H9 (cell line): Measurements from ENCODE around the gene SIVA1. TPM values are rescaled to one million over a fixed set of nuclear protein-coding genes. Genes with fewer than 3 reads are reported as not detected.

Experiments used
- DNase-seq: peaks from one replicate; pipeline ENCODE4 v3.0.0-alpha.2; 2017
- H2AFZ ChIP-seq: one replicate; pipeline ENCODE4 v1.6.1; 2013; ENCODE audit warnings: mild to moderate bottlenecking, low read length, control low read depth, moderate library complexity
- H2AK5ac ChIP-seq: 2 replicates; pipeline ENCODE4 v1.6.1; 2013; ENCODE audit warnings: low read length, control low read depth, mixed read lengths; ENCODE audit not compliant: insufficient read length
- H2BK120ac ChIP-seq: one replicate; pipeline ENCODE4 v1.6.1; 2013; ENCODE audit warnings: low read depth, mild to moderate bottlenecking, low read length, control low read depth, inconsistent platforms; ENCODE audit not compliant: poor library complexity, severe bottlenecking
- H2BK12ac ChIP-seq: 2 replicates; pipeline ENCODE4 v1.6.1; 2013; ENCODE audit warnings: low read length, control low read depth, mixed read lengths, low read depth; ENCODE audit not compliant: insufficient read length
- H2BK15ac ChIP-seq: 2 replicates; pipeline ENCODE4 v1.6.1; 2013; ENCODE audit warnings: low read depth, low read length, control low read depth
- H2BK20ac ChIP-seq: one replicate; pipeline ENCODE4 v1.6.1; 2013; ENCODE audit warnings: low read depth, mild to moderate bottlenecking, low read length, control low read depth, inconsistent platforms; ENCODE audit not compliant: poor library complexity, severe bottlenecking
- H2BK5ac ChIP-seq: 2 replicates; pipeline ENCODE4 v1.6.1; 2013; ENCODE audit warnings: low read length, control low read depth, mixed read lengths; ENCODE audit not compliant: insufficient read length
- H3K14ac ChIP-seq: 2 replicates; pipeline ENCODE4 v1.6.1; 2013; ENCODE audit warnings: low read length, control low read depth; ENCODE audit not compliant: insufficient read depth
- H3K18ac ChIP-seq: 2 replicates; pipeline ENCODE4 v1.6.1; 2013; ENCODE audit warnings: low read depth, mild to moderate bottlenecking, mixed read lengths, low read length, control low read depth; ENCODE audit not compliant: insufficient read length
- H3K23ac ChIP-seq: 2 replicates; pipeline ENCODE4 v1.6.1; 2013; ENCODE audit warnings: low read length, control low read depth, mixed read lengths, low read depth; ENCODE audit not compliant: insufficient read length
- H3K23me2 ChIP-seq: 2 replicates; pipeline ENCODE4 v1.6.1; 2013; ENCODE audit warnings: low read depth, mild to moderate bottlenecking, mixed read lengths, low read length, control low read depth; ENCODE audit not compliant: insufficient read length, poor library complexity, severe bottlenecking
- H3K27ac ChIP-seq: 2 replicates; pipeline ENCODE4 v1.5.1; 2013; ENCODE audit warnings: low read length, control low read depth, mixed read lengths, low read depth; ENCODE audit not compliant: insufficient read length
- H3K27me3 ChIP-seq: 2 replicates; pipeline ENCODE4 v1.6.1; 2013; ENCODE audit warnings: low read length, control low read depth, inconsistent platforms; ENCODE audit not compliant: insufficient read depth
- H3K4ac ChIP-seq: 2 replicates; pipeline ENCODE4 v1.6.1; 2013; ENCODE audit warnings: low read depth, mild to moderate bottlenecking, control low read depth, inconsistent platforms, low read length, moderate library complexity
- H3K4me1 ChIP-seq: 2 replicates; pipeline ENCODE4 v1.6.1; 2013; ENCODE audit warnings: low read length, control low read depth, inconsistent platforms; ENCODE audit not compliant: insufficient read depth
- H3K4me2 ChIP-seq: 2 replicates; pipeline ENCODE4 v1.6.1; 2013; ENCODE audit warnings: low read length, control low read depth, mixed read lengths; ENCODE audit not compliant: insufficient read length, insufficient read depth
- H3K56ac ChIP-seq: 2 replicates; pipeline ENCODE4 v1.6.1; 2013; ENCODE audit warnings: low read depth, mild to moderate bottlenecking, mixed read lengths, low read length, control low read depth; ENCODE audit not compliant: insufficient read length
- H3K79me1 ChIP-seq: 2 replicates; pipeline ENCODE4 v1.6.1; 2013; ENCODE audit warnings: low read depth, mild to moderate bottlenecking, moderate library complexity, low read length, control low read depth, inconsistent platforms; ENCODE audit not compliant: insufficient read depth, poor library complexity, severe bottlenecking
- H3K79me2 ChIP-seq: 2 replicates; pipeline ENCODE4 v1.6.1; 2013; ENCODE audit warnings: low read length, control low read depth, inconsistent platforms; ENCODE audit not compliant: insufficient read depth
- H3K9ac ChIP-seq: 2 replicates; pipeline ENCODE4 v1.6.1; 2013; ENCODE audit warnings: low read length, control low read depth, mixed read lengths; ENCODE audit not compliant: insufficient read length; ENCODE audit errors: extremely low read depth
- H3K9me3 ChIP-seq: one replicate; pipeline ENCODE4 v1.6.1; 2013; ENCODE audit warnings: low read depth, low read length, inconsistent platforms; ENCODE audit not compliant: control insufficient read depth
- H3T11ph ChIP-seq: one replicate; pipeline ENCODE4 v1.6.1; 2013; ENCODE audit warnings: mild to moderate bottlenecking, low read length, control low read depth, inconsistent platforms
- H4K20me1 ChIP-seq: one replicate; pipeline ENCODE4 v1.6.1; 2013; ENCODE audit not compliant: control insufficient read depth, insufficient read length, insufficient read depth
- H4K5ac ChIP-seq: 2 replicates; pipeline ENCODE4 v1.6.1; 2013; ENCODE audit warnings: low read depth, mild to moderate bottlenecking, mixed read lengths, low read length, control low read depth; ENCODE audit not compliant: insufficient read length
- H4K8ac ChIP-seq: replicated peaks from 2 replicates; pipeline ENCODE4 v1.6.1; 2013; ENCODE audit warnings: low read length, control low read depth, mixed read lengths, low read depth; ENCODE audit not compliant: insufficient read length
- H4K91ac ChIP-seq: 2 replicates; pipeline ENCODE4 v1.6.1; 2013; ENCODE audit warnings: low read depth, mild to moderate bottlenecking, moderate library complexity, mixed read lengths, low read length, control low read depth; ENCODE audit not compliant: insufficient read length
- H3K27ac Mint-ChIP-seq, 3 experiments: 2 replicates in 2 of 3; 3 replicates in 1 of 3; pipeline ENCODE4 v1.8.0; 2020 to 2021; ENCODE audit warnings: mixed read lengths in 3 of 3, mild to moderate bottlenecking in 1 of 3, moderate library complexity in 1 of 3
- H3K27me3 Mint-ChIP-seq: 2 replicates; pipeline ENCODE4 v1.8.0; 2021; ENCODE audit warnings: low read depth, mild to moderate bottlenecking, moderate library complexity, mixed read lengths
- H3K36me3 Mint-ChIP-seq, 3 experiments: 2 replicates in 2 of 3; 3 replicates in 1 of 3; pipeline ENCODE4 v1.8.0; 2020 to 2021; ENCODE audit warnings: low read depth in 3 of 3, mixed read lengths in 3 of 3; ENCODE audit not compliant: insufficient read depth in 1 of 3
- H3K4me1 Mint-ChIP-seq, 2 experiments: 2 replicates each; pipeline ENCODE4 v1.8.0; 2020; ENCODE audit warnings: mixed read lengths in 2 of 2
- H3K4me3 Mint-ChIP-seq, 2 experiments: 2 replicates in 1 of 2; 3 replicates in 1 of 2; pipeline ENCODE4 v1.8.0; 2020 to 2021; ENCODE audit warnings: mild to moderate bottlenecking in 2 of 2, mixed read lengths in 2 of 2, moderate library complexity in 1 of 2
- H3K9me3 Mint-ChIP-seq, 2 experiments: 2 replicates in 1 of 2; 3 replicates in 1 of 2; pipeline ENCODE4 v1.8.0; 2020; ENCODE audit warnings: mild to moderate bottlenecking in 2 of 2, mixed read lengths in 2 of 2, moderate library complexity in 1 of 2
- CTCF ChIP-seq: fragments of 200-600 bp; sonication (generic); conservative IDR thresholded peaks from 3 replicates; pipeline ENCODE4 v1.8.0; 2021; ENCODE audit warnings: antibody characterized with exemption, mild to moderate bottlenecking
- WGBS: extraction: QIAGEN DNeasy Blood & Tissue Kit; methylation state at CpG from one replicate; pipeline ENCODE4 v1.1.7; 2013; ENCODE audit warnings: missing lambda C conversion rate, low lambda C conversion rate, mixed read lengths; ENCODE audit not compliant: insufficient read length; ENCODE audit errors: extremely low coverage; 5-methylcytosine and 5-hydroxymethylcytosine counted together
- total RNA-seq: library from RNA; stranded (reverse); gene quantifications from 2 replicates; pipeline ENCODE4 v1.2.1, GENCODE V29; 2021

Gene SIVA1
- total RNA-seq, 1 experiment from 2014 or later = 125 TPM

GRCh38 chr14:104714066-104714465, 38.9 kb upstream of the SIVA1 start:
- no peaks in the 10 kb centered on the region for H3K79me1 ChIP-seq
- H2BK12ac ChIP-seq = no peak overlapping the region
- no peak overlapping the region for H4K5ac ChIP-seq
- no peak overlapping the region for H2BK20ac ChIP-seq
- H4K91ac ChIP-seq = no peak overlapping the region
- H3K9me3 ChIP-seq = no peaks in the 10 kb centered on the region
- H3K4me3 Mint-ChIP-seq = no peak overlapping the region
- H2BK15ac ChIP-seq = no peak overlapping the region
- H2AFZ ChIP-seq = no peak overlapping the region
- no peak overlapping the region for H3K9ac ChIP-seq
- no peak overlapping the region for H3T11ph ChIP-seq
- no peak overlapping the region for H3K4me2 ChIP-seq
- H4K20me1 ChIP-seq = no peaks in the 10 kb centered on the region
- 0 out of 4 replicates have a peak, but pooled peaks cover 0 to under 1% of the 10 kb centered on the region in 2 experiments for H3K4me1 Mint-ChIP-seq
- H3K36me3 Mint-ChIP-seq = peaks cover 5 to 34% (median 28%) of the 10 kb centered on the region in 3 experiments; a peak in 6 of 7 replicates
- H3K27ac Mint-ChIP-seq = no peak overlapping the region
- H3K27me3 Mint-ChIP-seq = no peaks in the 10 kb centered on the region
- H3K23me2 ChIP-seq = no peaks in the 10 kb centered on the region
- no CpG with 5 or more reads among the region's 16 CpGs for whole genome bisulfite sequencing
- no peak overlapping the region for H3K4ac ChIP-seq
- no peak overlapping the region for H2BK120ac ChIP-seq
- no peak overlapping the region for H3K18ac ChIP-seq
- H3K27ac ChIP-seq = no peak overlapping the region
- H3K23ac ChIP-seq = no peak overlapping the region
- H3K27me3 ChIP-seq = no peaks in the 10 kb centered on the region
- H3K14ac ChIP-seq = no peak overlapping the region
- H3K4me1 ChIP-seq = no peaks in the 10 kb centered on the region
- TF ChIP-seq CTCF = no peak
- H4K8ac ChIP-seq = no peak overlapping the region
- no peak overlapping the region for H3K56ac ChIP-seq
- no peaks in the 10 kb centered on the region for H3K79me2 ChIP-seq
- DNase-seq = no peak
- no peaks in the 10 kb centered on the region for H3K9me3 Mint-ChIP-seq
- no peak overlapping the region for H2AK5ac ChIP-seq
- H2BK5ac ChIP-seq = no peak overlapping the region
